ENCODE data around the gene UNC13B. TPM values are rescaled to one million over a fixed set of nuclear protein-coding genes. Genes with fewer than 3 reads are reported as not detected.
"Not testable (repeated sequence)": the region's sequence is repeated elsewhere in the genome, so short reads cannot be mapped to it uniquely, and the experiment has no call there.

Gene UNC13B
- polyA plus RNA-seq, 1 experiment = 12.5 TPM

GRCh38 chr9:35163413-35163812 lies 1.6 kb downstream of the UNC13B start:
- Histone ChIP-seq H3K4me3 (ENCODE audit: low read depth, low read length) (no peak overlapping the region), H3K9me3 (ENCODE audit: control insufficient read depth, insufficient read depth, low read length) (no peaks in the 10 kb centered on the region), H3K27me3 (ENCODE audit: control insufficient read depth, insufficient read depth, low read length) (no peaks in the 10 kb centered on the region), H3K27ac (ENCODE audit: low read depth, low read length) (no peak overlapping the region)
- CTCF ChIA-PET = interaction anchor here (1.0 to 2.3 kb wide), 4 partner anchors 47 to 390 kb away, joined by 3 to 15 read pairs (median 8); partner anchors contain the start of gene ATOSB
- no peak for TF ChIP-seq CTCF (IDR thresholded peaks at IDR 0.05; ENCODE audit: low read depth, low read length)
- POLR2A ChIA-PET = interaction anchor here (0.6 kb wide), 1 partner anchor 172 kb away, joined by 3 read pairs; no protein-coding TSS in a partner anchor
- DNase-seq (ENCODE audit: low read depth, low spot score) = no peak

GRCh38 chr9:35164711-35165110 lies 2.9 kb downstream of the UNC13B start:
- no peak overlapping the region for H3K4me3 ChIP-seq (ENCODE audit: low read depth, low read length)
- no peaks in the 10 kb centered on the region for H3K9me3 ChIP-seq (ENCODE audit: control insufficient read depth, insufficient read depth, low read length)
- TF ChIP-seq CTCF (IDR thresholded peaks at IDR 0.05; ENCODE audit: low read depth, low read length) = no peak
- H3K27me3 ChIP-seq (ENCODE audit: control insufficient read depth, insufficient read depth, low read length) = no peaks in the 10 kb centered on the region
- CTCF ChIA-PET = interaction anchor here (1.0 to 2.1 kb wide), 2 partner anchors 49 to 95 kb away, joined by 3 to 7 read pairs; partner anchors contain the start of gene ATOSB
- POLR2A ChIA-PET = no interaction called here
- no peak overlapping the region for H3K27ac ChIP-seq (ENCODE audit: low read depth, low read length)
- no peak for DNase-seq (ENCODE audit: low read depth, low spot score)

GRCh38 chr9:35167429-35167828 lies 5.6 kb downstream of the UNC13B start:
- H3K27me3 ChIP-seq (ENCODE audit: control insufficient read depth, insufficient read depth, low read length); DNase-seq (ENCODE audit: low read depth, low spot score); H3K27ac ChIP-seq (ENCODE audit: low read depth, low read length); CTCF ChIA-PET; POLR2A ChIA-PET; H3K4me3 ChIP-seq (ENCODE audit: low read depth, low read length); H3K9me3 ChIP-seq (ENCODE audit: control insufficient read depth, insufficient read depth, low read length): not testable (repeated sequence)

- Histone ChIP-seq H3K9me3 (ENCODE audit: control insufficient read depth, insufficient read depth, low read length) (no peaks in the 10 kb centered on the region), H3K4me3 (ENCODE audit: low read depth, low read length) (no peak overlapping the region), H3K27ac (ENCODE audit: low read depth, low read length) (no peak overlapping the region), H3K27me3 (ENCODE audit: control insufficient read depth, insufficient read depth, low read length) (no peaks in the 10 kb centered on the region)
- CTCF ChIA-PET = interaction anchor here (1.2 kb wide), 1 partner anchor 270 kb away, joined by 3 read pairs; no protein-coding TSS in a partner anchor
- DNase-seq (ENCODE audit: low read depth, low spot score) = no peak
- TF ChIP-seq CTCF (IDR thresholded peaks at IDR 0.05; ENCODE audit: low read depth, low read length) = no peak
- POLR2A ChIA-PET = no interaction called here
Observed at GRCh38 chr9:35168963-35169362, 7.2 kb downstream of the UNC13B start.

- no peaks in the 10 kb centered on the region for H3K27me3 ChIP-seq (ENCODE audit: control insufficient read depth, insufficient read depth, low read length)
- no peak for DNase-seq (ENCODE audit: low read depth, low spot score)
- no peak overlapping the region for H3K27ac ChIP-seq (ENCODE audit: low read depth, low read length)
- no peaks in the 10 kb centered on the region for H3K9me3 ChIP-seq (ENCODE audit: control insufficient read depth, insufficient read depth, low read length)
- ChIA-PET POLR2A (no interaction called here), CTCF (no interaction called here)
- TF ChIP-seq CTCF (IDR thresholded peaks at IDR 0.05; ENCODE audit: low read depth, low read length) = no peak
- no peak overlapping the region for H3K4me3 ChIP-seq (ENCODE audit: low read depth, low read length)
Observed at GRCh38 chr9:35172878-35173277, 11.1 kb downstream of the UNC13B start.

GRCh38 chr9:35177520-35177919 lies 15.7 kb downstream of the UNC13B start:
- H3K27me3 ChIP-seq (ENCODE audit: control insufficient read depth, insufficient read depth, low read length) = no peaks in the 10 kb centered on the region
- no peak for TF ChIP-seq CTCF (IDR thresholded peaks at IDR 0.05; ENCODE audit: low read depth, low read length)
- DNase-seq (ENCODE audit: low read depth, low spot score) = no peak
- ChIA-PET POLR2A (no interaction called here), CTCF (no interaction called here)
- no peak overlapping the region for H3K27ac ChIP-seq (ENCODE audit: low read depth, low read length)
- no peaks in the 10 kb centered on the region for H3K9me3 ChIP-seq (ENCODE audit: control insufficient read depth, insufficient read depth, low read length)
- H3K4me3 ChIP-seq (ENCODE audit: low read depth, low read length) = no peak overlapping the region

Measured in AG04450 (cell line).